GM12891 (cell line): ENCODE results near the gene SPOCK1.

ENCODE experiments used
- DNase-seq: peaks from one replicate; pipeline ENCODE4 v3.0.0; 2011; ENCODE audit warnings: low spot score; ENCODE audit not compliant: insufficient read length
- FAIRE-seq: peaks from 2 replicates; lab custom pipeline; 2011; peaks lifted over from hg19 to GRCh38; lab: Jason Lieb, UNC
- PAX5 ChIP-seq: IDR thresholded peaks from 2 replicates; pipeline ENCODE4 v1.6.1; 2011; ENCODE audit warnings: low read length, moderate library complexity, mild to moderate bottlenecking; ENCODE audit not compliant: insufficient read depth, severe bottlenecking
- POLR2A ChIP-seq: IDR thresholded peaks from 2 replicates; pipeline ENCODE4 v1.6.1; 2011; ENCODE audit warnings: low read depth, low read length, control low read depth
- POLR2AphosphoS5 ChIP-seq: IDR thresholded peaks from 2 replicates; pipeline ENCODE4 v1.6.1; 2011; ENCODE audit warnings: low read depth, low read length, control low read depth
- POU2F2 ChIP-seq: IDR thresholded peaks from 2 replicates; pipeline ENCODE4 v1.6.1; 2011; ENCODE audit warnings: low read depth, mild to moderate bottlenecking, control low read depth, low read length, moderate library complexity
- SPI1 ChIP-seq: IDR thresholded peaks from 2 replicates; pipeline ENCODE4 v1.6.1; 2011; ENCODE audit warnings: low read depth, low read length, control low read depth
- TAF1 ChIP-seq: IDR thresholded peaks from 2 replicates; pipeline ENCODE4 v1.6.1; 2011; ENCODE audit warnings: low read depth, low read length, control low read depth

SPOCK1 gene

DNA sequence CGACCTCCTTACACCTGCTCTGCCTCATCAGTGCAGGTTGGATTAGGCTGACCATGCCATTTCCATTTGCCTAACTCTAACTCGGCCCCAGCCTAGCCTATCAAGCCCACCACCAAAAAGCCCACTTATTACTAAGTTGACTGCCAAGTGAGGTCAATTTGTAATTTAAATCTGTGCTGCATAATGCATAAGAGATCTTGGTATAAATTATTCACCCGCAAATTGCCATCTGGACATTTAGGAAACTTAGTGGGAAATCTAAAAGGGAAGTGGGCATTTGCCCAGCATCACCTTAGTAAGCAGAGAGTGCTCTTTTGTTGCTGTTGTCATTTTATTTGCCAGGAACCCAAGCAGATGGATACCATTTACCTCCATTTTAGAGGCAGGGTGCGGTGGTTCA, 143.0 kb downstream of the SPOCK1 start:
- DNase-seq, result no peak
- FAIRE-seq, result no peak
- no peak for TF ChIP-seq POLR2AphosphoS5
- TF ChIP-seq POLR2A, result no peak
- TF ChIP-seq TAF1, result no peak
- TF ChIP-seq PAX5, result no peak
- no peak for TF ChIP-seq SPI1
- TF ChIP-seq POU2F2, result no peak

DNA sequence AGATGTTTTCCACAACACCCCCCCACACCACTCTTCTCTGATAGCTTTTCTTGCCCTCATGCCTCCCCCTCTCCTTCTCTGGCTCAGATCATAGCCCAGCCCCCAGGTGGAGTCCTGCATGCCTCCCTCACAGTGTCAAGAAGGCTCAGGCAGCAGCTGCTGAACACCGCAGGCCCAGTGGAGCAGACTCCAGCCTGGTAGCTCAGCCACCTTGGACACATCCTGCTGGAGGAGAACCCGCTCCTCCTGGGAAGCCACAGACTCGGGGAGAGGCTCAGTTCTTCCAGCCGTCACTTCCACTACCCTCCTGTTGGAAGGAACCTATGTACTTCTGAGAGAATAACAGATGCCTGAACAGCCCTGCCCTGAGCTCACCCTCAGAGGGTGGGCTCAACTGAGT, 143.4 kb downstream of the SPOCK1 start:
- DNase-seq, result no peak
- TF ChIP-seq TAF1 (no peak), POLR2A (no peak), POU2F2 (no peak), SPI1 (no peak), POLR2AphosphoS5 (no peak), PAX5 (no peak)
- no peak for FAIRE-seq

DNA sequence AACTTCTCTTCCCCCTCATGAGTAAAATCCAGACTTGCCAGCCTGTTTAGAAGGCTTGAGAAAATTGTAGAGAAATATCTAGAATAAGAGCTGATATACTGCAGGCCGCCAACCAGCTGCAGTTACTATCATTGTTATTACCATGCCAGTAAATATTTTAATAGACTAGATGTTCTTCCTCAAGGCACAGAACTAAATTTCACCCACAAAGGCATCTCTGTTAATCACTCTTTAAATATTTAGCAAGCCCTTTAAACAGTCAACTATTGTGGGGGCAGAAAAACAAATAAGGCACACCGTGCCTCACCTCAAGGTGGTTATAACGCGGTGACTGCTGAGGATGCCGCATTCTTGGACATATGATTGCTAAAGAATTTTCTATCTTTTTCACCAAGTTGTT, 147.0 kb downstream of the SPOCK1 start:
- TF ChIP-seq POLR2A (no peak), PAX5 (no peak), POLR2AphosphoS5 (no peak), POU2F2 (no peak)
- DNase-seq (no peak), FAIRE-seq (no peak)

DNA sequence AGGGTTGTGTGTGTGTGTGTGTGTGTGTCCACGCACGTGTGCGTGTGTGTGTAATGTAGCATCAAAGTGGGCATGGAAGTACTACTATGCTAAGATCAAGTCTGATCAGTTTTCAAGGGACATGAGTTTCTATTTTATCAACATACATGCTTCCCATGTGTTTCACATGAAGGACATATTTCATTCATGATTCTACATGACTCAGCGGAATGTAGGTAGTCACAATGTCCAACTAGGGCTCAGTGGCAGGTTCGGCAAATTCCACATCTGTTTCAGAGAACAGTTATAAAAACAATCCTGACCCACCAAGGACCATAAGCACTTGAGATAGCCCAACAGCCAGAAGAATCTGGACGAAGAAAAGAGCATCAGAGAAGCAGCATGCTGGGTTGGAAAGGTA, 148.3 kb downstream of the SPOCK1 start:
- FAIRE-seq, result no peak
- TF ChIP-seq SPI1, result no peak
- TF ChIP-seq POLR2AphosphoS5, result no peak
- TF ChIP-seq POU2F2, result no peak
- no peak for TF ChIP-seq POLR2A
- TF ChIP-seq TAF1, result no peak
- TF ChIP-seq PAX5, result no peak

DNA sequence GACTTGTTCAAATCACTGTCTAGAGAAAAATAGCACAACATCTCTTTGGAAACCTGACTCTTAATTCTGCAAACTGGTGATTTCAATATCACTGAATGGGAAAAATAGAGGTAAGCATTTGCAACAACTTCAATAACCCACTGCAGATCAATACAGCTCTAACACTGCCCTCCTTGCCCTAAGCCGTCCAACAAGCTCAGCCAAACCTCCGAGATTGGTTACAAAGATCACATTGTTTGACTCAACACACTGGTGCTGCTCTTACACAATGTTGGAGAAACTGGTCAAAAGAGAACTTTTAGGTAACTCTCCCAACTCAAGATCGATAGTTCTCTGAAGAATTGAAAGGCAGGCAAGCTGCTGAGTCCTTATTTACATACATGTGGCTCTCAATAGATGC, 150.4 kb downstream of the SPOCK1 start:
- no peak for TF ChIP-seq TAF1
- no peak for TF ChIP-seq PAX5
- no peak for TF ChIP-seq POU2F2
- no peak for TF ChIP-seq SPI1
- TF ChIP-seq POLR2AphosphoS5, result no peak
- no peak for TF ChIP-seq POLR2A
- DNase-seq, result no peak
- FAIRE-seq, result no peak

More for the DNA sequence above, 148.3 kb downstream of the SPOCK1 start:
- no peak for DNase-seq

DNA sequence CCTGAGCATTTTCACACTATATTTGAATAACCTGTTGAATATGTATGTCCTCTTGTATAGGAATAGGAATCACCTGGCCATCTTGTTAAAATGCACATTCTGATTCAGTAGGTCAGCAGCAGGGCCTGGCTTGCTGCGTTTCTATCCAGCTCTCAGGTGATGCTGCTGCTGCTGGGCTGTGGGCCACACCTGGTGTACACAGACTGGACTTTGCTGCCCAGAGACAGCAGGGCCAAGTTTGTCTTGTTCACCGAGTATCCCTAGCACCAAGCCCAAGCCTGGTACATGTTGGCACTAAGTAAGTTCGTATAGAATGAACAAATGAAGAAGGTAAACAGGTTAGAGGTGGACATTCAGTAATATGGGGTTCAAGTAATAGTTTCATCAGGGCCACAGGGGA, 151.3 kb downstream of the SPOCK1 start:
- TF ChIP-seq TAF1, result no peak
- TF ChIP-seq PAX5, result no peak
- TF ChIP-seq POLR2AphosphoS5, result no peak
- no peak for TF ChIP-seq SPI1
- no peak for TF ChIP-seq POLR2A
- no peak for TF ChIP-seq POU2F2
- no peak for DNase-seq
- FAIRE-seq, result no peak

DNA sequence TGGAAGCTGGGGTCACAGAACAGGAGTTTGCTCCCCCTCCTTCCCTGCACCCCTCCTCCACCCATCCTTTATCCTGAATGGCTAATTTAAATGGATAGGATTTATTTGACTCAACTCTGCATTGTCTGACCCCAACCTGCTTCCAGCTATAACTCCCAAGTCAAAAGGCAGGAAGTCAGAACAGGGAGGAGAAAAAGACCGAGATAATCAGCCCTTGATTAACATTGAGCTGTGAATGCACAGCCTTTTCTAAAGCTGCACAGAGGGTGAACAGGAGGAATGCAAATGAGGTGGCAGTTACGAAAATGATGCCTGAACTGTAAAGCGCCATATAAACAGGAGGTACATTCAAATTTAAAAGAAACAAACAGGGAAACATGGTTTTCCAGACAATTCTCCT, 152.8 kb downstream of the SPOCK1 start:
- TF ChIP-seq POLR2A, result no peak
- TF ChIP-seq SPI1, result no peak
- TF ChIP-seq PAX5, result no peak
- no peak for TF ChIP-seq POLR2AphosphoS5
- no peak for TF ChIP-seq TAF1
- TF ChIP-seq POU2F2, result no peak
- DNase-seq, result no peak
- no peak for FAIRE-seq

DNA sequence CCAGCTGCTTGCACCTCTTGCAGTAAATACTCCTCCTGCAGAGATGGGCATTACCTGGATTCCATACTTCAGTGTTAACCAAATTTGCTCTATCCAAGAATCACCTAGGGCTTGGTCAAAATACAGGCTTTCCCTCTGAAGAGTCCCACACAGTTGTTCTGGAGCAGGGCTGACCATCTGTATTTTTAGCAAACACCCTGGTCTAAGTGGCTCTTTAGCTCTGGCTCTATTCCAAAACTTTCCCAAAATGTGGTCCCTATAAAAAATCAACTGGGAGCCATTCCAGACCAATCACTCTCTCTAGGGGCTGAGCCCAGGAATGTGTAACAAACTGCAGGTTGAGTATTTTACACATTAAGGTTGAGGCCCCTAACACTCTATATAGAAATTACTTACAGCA, 153.7 kb downstream of the SPOCK1 start:
- DNase-seq, result no peak
- FAIRE-seq, result no peak
- TF ChIP-seq SPI1, result no peak
- TF ChIP-seq TAF1, result no peak
- TF ChIP-seq POLR2A, result no peak
- no peak for TF ChIP-seq POU2F2
- no peak for TF ChIP-seq PAX5
- no peak for TF ChIP-seq POLR2AphosphoS5

DNA sequence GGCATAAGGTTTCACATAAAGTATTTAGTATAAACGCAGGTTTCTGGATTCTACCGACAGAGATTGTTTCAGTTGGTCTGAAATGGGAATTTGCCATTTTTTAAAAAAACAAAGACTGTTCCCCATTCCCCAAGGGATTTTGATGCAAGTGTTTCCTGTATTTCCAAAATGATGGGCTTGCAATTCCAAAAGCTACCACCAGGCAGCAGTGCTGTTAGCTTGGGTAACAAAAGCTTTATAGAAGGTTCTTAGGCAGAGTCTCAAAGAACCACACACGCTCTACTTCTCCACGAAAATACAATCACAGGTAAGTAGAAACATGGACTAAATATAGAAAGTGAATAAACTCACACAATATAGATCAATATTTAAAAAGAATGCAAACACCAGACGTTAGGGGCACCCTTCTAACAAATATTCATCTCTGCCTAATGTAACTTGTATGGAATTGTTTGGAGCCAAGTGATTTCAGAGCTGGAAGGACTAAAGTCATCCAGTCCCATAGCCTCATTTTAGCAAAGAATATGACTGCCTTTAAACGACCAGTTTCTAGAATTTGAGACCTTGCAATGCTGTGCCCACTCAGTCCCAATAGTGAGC, 154.3 kb downstream of the SPOCK1 start:
- no peak for FAIRE-seq
- DNase-seq, result peak; percentile 11
- no peak for TF ChIP-seq POLR2A
- TF ChIP-seq TAF1, result no peak
- no peak for TF ChIP-seq SPI1
- no peak for TF ChIP-seq POU2F2
- TF ChIP-seq POLR2AphosphoS5, result no peak
- no peak for TF ChIP-seq PAX5

DNA sequence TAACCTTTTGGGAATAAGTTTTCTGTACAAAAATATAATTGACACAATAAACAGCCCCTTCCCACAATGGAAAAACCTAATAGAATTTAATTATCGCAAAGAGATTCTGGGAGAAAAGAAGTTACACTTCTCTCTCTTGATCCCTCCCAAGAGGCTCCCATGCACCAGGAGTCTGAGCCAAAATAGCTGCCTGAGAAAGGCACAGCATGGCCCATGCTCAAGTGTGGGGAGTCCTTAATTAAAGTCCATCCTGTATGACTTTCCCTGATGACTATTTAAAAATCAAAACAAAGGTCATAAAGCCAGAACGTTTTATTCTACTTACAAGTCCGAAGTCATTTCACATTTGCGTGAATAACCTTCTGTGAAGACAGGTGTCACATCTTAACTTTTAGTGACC, 155.1 kb downstream of the SPOCK1 start:
- DNase-seq, result no peak
- FAIRE-seq, result no peak
- TF ChIP-seq POLR2A (no peak), POLR2AphosphoS5 (no peak), TAF1 (no peak), SPI1 (no peak), POU2F2 (no peak), PAX5 (no peak)
